SKM-1 treated with dmso at 0.1 percent for 144 hours (cell line): ENCODE data around the gene CYB5R3.
"Not testable (repeated sequence)": the region's sequence is repeated elsewhere in the genome, so short reads cannot be mapped to it uniquely, and the experiment has no call there.

Experiments
- DNase-seq: peaks from one replicate; lab custom pipeline; 2025; ENCODE audit not compliant: unreplicated experiment; lab: John Stamatoyannopoulos, UW

CYB5R3 gene

DNA sequence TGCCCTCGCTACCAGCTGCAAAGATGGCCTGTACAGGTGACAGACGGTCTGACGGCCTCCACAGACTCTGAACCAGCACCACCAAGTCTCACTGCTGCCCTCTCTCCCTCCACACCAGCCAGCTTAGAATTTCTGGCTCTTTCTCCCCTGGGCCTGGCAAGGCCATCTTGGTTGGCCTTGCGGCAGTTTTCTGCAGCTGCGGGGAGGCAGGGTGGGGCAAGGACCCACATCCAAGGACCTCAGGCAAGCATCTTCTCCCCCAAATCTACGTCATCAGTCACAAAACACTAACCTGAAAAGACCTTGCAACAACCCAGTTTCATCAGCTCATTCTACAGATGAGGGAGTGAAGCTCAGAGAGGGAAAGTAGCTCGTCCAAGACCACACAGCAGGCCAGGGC lies 22.8 kb downstream of the CYB5R3 start:
- no peak for DNase-seq

DNA sequence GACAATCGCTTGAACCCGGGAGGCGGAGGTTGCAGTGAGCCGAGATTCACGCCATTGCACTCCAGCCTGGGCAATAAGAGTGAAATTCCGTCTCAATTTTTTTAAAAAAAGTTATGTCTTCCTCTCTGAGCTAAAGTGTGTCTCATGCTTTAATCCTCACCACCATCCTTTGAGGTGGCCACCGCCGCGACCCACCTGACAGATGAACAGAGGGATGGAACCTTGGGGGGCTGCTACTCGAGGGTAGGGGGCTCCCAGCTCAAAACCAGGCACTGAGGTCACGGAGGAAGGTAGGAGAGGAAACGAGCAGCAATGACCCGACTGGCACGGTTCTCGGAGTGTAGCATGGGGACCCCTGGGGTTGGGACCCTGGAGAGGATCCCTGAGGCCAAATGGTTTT lies 23.8 kb downstream of the CYB5R3 start:
- no peak for DNase-seq

DNA sequence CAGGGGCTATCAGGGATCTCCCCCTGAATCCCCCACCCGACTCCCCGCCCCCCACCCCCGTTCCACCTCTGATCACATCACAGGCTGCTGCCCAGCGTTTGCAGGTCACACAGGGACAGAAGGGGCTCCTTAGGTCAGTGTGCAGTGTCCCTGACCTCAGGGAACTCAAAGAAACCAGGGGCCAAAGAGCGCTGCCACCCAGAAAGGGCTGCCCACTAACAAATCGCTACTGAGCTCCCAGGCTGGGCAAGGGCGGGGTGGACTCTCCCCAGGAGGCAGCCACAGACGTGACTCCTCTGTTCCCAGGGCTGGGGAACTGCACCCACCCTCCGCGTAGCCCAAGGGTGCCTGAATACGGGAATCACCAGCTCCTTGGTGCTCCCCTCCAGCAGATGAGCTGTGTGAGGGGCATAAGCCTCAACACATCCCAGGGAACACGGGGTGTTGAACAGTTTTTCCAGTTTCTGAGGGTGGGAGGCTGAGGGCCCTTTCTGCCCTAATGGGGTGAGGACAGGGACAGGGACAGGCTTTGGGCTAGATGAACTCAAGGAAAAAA lies 24.6 kb downstream of the CYB5R3 start:
- DNase-seq: no peak

DNA sequence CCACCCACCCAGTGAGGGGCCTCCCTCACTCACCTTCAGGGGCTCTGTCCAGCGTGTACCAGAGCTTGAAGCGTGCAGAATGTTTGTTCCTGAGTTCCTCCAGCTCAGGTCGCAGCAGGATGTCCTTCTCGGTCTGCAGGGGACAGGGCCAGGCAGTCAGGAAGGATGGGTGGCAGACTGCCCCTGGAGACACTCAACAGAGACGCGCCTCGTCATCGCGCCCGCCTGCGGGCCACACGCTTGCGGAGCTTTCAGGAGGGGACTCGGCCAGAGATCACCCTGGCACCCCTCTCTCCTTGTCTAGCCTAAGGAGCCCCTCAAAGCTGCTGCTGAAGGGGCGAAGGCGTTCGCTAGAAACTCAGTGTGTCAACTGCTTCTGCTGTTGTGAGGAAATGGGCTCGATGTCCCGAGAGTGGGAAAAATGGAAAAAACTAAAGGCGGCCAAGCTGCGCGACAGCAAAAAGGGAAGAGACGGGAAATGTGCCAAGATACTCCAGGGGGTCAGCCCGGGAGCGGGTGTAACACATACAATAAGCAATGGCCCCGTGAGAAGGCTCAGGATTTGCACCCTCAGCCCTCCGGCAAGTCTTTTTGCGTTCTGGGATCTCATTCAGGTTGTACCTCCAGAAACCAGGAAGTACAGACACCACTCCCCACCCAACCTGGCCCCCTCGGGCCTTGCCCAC lies 25.3 kb downstream of the CYB5R3 start:
- DNase-seq: no peak

DNA sequence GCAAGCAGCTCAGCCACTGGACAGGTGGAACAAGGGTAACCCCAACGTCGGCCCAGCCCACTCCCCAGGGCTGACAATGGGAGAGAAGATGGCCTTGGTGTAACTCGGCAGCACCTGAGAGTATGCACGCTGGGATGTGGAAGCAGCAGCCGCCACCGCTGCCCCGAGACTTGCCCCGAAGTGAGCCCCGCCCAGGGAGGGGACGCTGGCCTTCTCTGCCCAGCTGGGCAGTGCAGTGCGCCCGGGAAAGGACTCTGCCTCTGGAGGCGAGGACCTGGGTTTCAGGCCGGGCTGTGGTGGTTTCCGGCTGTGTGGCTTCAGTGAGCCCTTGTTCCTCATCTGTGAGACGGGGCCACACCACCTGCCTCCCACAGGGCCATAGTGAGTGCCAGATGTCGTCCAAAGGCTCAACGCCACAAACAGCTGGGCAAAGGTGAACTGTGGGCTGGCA lies 25.9 kb downstream of the CYB5R3 start:
- peak; percentile 52 for DNase-seq

DNA sequence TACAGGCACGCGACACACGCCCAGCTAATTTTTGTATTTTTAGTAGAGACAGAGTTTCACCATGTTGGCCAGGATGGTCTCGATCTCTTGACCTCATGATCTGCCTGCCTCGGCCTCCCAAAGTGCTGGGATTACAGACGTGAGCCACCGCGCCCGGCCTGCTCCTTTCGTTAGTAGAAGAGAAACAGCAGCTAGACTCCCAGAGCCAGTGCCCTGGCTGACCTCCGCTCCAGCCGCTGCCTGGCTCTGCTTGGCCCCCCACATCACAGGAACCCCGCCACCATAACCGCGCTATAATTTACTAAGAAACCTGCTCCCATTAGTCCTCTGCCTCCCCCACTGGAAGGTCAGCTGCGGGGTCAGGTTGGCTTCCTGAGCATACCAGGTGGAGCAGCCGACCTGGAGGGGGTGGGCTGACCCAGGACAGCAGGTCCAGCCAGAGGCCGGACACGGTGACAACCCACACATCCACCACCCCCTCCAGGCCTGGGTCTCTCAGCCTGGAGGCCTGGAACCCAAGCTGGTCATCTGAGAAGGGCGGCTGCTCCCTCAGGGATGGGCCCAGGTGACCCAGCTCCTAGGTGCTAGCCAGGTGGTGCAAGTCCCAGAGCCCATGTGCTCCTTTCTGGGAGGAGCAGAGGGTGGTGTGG lies 27.0 kb downstream of the CYB5R3 start:
- no peak for DNase-seq

DNA sequence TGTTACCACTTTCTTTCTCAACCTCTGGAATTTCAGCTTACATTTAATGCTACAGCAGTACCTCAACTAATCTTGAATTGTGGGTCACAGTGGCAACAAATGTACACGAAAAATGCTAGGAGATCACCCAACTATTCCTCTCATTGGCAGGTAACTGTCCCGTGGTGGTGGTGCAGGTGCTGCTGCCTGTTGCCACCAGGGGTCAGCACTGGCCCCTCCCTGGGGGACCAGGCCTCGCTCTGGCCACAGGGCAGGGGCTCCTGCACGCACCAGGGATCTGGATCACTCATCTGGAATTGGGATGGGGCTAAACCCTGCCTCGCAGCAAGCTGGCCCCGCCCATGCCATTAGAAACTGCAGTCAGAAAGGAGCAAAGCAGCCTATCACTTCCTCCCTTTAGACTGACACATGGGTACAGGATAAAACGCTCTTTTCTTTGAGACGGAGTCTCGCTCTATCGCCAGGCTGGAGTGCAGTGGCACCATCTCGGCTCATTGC lies 27.6 kb downstream of the CYB5R3 start:
- peak; percentile 15 for DNase-seq

DNA sequence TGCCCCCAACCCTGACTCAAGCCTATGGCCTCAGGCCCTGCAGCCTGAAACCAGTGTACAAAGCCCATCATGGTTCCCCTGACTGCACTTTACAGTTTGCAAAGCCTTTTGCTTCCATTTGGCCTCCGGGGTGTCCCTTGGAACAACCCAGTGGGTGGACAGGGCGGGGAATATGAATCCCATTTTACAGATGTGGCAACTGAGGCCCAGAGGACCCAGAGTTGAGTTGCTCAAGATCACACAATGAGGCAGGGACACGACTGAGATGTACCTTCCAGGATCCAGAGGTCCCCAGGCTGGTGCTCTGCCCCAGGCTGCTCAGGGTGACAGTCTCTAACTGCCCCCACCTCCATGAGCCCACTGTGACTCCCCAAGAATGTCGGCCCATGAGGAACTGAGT lies 29.1 kb downstream of the CYB5R3 start:
- DNase-seq: no peak

DNA sequence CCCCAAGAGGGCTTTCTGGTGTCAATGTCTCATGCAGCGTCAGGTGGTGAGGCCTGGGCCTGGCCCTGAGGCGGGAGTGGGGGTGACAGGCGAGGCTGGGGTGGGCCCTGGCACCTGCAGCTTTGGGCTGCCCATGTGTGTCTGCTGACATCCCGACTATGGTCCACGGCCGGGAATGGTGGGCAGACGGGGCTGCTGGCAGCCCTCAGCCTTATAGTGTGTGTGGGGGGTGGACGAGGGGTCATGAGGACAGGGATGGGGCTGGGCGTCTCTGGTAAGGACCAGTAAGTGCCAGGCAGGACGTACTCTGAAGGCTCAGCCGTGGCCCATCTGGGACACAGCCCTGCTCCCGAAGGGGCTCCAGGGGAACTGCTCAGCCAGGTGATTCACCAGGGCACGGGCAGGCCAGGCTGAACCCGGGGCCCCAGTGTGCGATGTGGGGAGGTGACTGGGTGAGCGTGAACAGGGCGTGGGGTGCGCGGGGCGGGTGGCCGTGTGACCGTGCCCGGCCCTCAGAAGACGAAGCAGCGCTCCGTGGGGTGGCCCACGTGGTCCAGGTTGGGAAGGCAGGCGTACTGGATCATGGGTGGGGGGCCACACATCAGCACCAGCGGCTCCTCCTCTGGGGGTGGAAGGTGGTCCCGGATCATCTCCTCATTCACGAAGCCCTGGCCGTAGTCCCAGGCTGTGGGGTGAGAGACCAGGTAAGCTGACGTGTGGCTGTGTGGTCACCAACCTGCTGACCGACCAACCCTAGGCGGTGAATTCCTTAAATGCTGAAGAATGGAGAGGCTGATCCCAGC lies 29.7 kb downstream of the CYB5R3 start:
- no peak for DNase-seq

- no peak for DNase-seq
Measured at GRCh38 chr22:42617155-42617983, 31.8 kb downstream of the CYB5R3 start.

- DNase-seq: not testable (repeated sequence)
Measured at GRCh38 chr22:42615860-42616175, 33.4 kb downstream of the CYB5R3 start.

- peak; percentile 95 for DNase-seq
Measured at GRCh38 chr22:42615092-42615859, 33.9 kb downstream of the CYB5R3 start.

DNA sequence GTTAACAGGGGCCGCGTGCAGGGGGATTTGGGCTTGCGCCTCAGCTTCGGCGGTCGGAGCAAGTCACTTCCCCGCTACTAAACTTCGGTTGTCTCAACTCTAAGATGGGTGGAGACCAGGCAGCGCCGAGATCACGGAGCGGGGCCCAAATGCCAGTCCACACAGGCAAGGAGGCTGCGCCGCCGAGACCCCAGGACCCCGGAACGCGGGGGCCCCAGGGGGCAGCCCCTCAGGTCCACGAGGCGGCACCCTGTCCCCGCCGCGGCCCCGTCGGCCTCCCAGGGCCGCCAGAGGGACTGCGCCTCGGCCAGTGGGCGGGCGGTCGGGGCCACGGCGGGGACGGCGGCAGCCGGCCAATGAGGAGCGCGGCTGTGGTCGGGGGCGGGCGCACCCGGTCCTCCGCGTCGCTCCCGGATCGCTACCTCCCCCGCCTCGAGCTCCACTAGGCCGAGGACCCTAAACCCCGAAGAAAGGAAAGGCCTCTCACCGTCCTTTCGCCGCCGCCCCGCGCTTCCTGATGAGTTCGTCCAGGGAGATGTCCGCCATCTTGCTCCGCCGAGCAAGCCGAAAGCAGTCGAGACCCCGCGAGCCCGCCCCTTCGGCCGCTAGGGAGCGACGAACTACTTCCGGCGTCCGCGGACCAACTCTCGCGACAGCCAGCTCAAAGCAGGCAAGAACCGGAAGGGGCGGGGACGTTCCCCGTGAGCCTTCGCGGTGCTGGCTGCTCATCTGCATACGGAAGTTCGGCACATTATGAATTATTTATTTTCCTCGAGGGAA lies 34.7 kb downstream of the CYB5R3 start, which contains the start of gene POLDIP3:
Gene POLDIP3, minus strand, starts transcription at position 572 of the 780 bp plus-strand sequence. Its CDS starts 26 bp downstream, at position 546.
- DNase-seq: peak; percentile 96

GRCh38 chr22:42613872-42614301 lies 35.3 kb downstream of the CYB5R3 start:
- DNase-seq: peak; percentile 42

DNA sequence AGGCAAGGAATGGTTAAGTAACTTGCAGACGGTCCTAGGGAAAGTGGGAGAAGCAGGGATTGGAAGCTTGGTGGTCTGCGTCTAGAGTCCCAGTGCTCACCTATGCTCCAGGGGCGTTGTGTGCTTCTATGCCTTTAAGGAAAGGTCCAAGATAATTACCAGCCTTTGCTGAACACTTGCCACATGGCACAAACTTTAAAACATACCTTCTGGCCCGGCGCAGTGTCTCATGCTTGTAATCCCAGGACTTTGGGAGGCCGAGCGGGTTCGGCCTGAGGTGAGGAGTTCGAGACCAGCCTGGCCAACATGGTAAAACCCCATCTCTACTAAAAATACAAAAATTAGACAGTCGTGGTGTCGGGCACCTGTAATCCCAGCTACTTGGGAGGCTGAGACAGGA lies 36.9 kb downstream of the CYB5R3 start:
- DNase-seq: no peak

DNA sequence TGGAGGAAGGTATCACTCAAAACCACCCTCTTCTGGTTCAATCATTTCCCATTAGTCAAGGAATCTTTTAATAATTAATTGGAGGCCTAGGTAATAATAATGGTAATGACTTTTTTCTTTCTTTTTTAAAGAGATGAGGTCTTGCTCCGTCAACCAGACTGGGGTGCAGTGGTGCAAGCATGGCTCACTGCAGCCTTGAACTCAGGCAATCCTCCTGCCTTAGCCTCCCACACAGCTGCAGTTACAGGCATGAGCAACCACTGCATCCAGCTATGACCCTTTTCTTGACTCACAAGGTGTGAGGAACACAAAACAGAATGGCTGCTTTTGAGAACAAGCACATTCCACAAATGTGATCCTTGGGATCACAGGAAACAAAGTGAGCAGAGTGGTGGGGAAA lies 38.1 kb downstream of the CYB5R3 start:
- no peak for DNase-seq

- DNase-seq: no peak
Measured at GRCh38 chr22:42610186-42610585, 39.0 kb downstream of the CYB5R3 start.

- DNase-seq: no peak
Measured at GRCh38 chr22:42608823-42609361, 40.3 kb downstream of the CYB5R3 start.
